HG02885 (cell line): ENCODE results near the gene GPR55.
"Not testable (repeated sequence)": the region's sequence is repeated elsewhere in the genome, so short reads cannot be mapped to it uniquely, and the experiment has no call there.

Source experiments
- ATAC-seq: cut with Tn5 transposase; IDR thresholded peaks from one replicate; pipeline ENCODE4 v1.9.1; 2021; ENCODE audit warnings: mild to moderate bottlenecking; ENCODE audit not compliant: unreplicated experiment, poor library complexity

Gene GPR55

GRCh38 chr2:230924470-230925341 is at the start of gene GPR55:
Gene GPR55, minus strand, starts transcription at chr2:230925242. Its CDS starts 14,280 bp downstream, at chr2:230910962.
- ATAC-seq: peak; percentile 42

GRCh38 chr2:230974096-230974913 is 49.3 kb upstream of the GPR55 start:
- peak; percentile 74 for ATAC-seq

- ATAC-seq: no peak
Measured at GRCh38 chr2:230972046-230972445, 47.0 kb upstream of the GPR55 start.

GRCh38 chr2:230969659-230970015 is 44.6 kb upstream of the GPR55 start:
- no peak for ATAC-seq

GRCh38 chr2:230968921-230969658 is 44.0 kb upstream of the GPR55 start:
- no peak for ATAC-seq

- not testable (repeated sequence) for ATAC-seq
Measured at GRCh38 chr2:230968314-230968713, 43.3 kb upstream of the GPR55 start.

- ATAC-seq: no peak
Measured at GRCh38 chr2:230967113-230967512, 42.1 kb upstream of the GPR55 start.

GRCh38 chr2:230964136-230964730 is 39.2 kb upstream of the GPR55 start:
- ATAC-seq: no peak

GRCh38 chr2:230961091-230961491 is 36.0 kb upstream of the GPR55 start:
- ATAC-seq: no peak

GRCh38 chr2:230960026-230960425 is 35.0 kb upstream of the GPR55 start:
- no peak for ATAC-seq

GRCh38 chr2:230958820-230959756 is 34.0 kb upstream of the GPR55 start:
- ATAC-seq: no peak

GRCh38 chr2:230957756-230958391 is 32.8 kb upstream of the GPR55 start:
- ATAC-seq: no peak

GRCh38 chr2:230956827-230957755 is 32.0 kb upstream of the GPR55 start:
- ATAC-seq: peak; percentile 78

- ATAC-seq: no peak
Measured at GRCh38 chr2:230955163-230955737, 30.2 kb upstream of the GPR55 start.

GRCh38 chr2:230954746-230955145 is 29.7 kb upstream of the GPR55 start:
- no peak for ATAC-seq

- peak; percentile 24 for ATAC-seq
Measured at GRCh38 chr2:230953845-230954244, 28.8 kb upstream of the GPR55 start.

GRCh38 chr2:230952226-230952956 is 27.3 kb upstream of the GPR55 start:
- ATAC-seq: no peak
